ENCODE data around the gene POU4F3.

The POU4F3 gene

DNA sequence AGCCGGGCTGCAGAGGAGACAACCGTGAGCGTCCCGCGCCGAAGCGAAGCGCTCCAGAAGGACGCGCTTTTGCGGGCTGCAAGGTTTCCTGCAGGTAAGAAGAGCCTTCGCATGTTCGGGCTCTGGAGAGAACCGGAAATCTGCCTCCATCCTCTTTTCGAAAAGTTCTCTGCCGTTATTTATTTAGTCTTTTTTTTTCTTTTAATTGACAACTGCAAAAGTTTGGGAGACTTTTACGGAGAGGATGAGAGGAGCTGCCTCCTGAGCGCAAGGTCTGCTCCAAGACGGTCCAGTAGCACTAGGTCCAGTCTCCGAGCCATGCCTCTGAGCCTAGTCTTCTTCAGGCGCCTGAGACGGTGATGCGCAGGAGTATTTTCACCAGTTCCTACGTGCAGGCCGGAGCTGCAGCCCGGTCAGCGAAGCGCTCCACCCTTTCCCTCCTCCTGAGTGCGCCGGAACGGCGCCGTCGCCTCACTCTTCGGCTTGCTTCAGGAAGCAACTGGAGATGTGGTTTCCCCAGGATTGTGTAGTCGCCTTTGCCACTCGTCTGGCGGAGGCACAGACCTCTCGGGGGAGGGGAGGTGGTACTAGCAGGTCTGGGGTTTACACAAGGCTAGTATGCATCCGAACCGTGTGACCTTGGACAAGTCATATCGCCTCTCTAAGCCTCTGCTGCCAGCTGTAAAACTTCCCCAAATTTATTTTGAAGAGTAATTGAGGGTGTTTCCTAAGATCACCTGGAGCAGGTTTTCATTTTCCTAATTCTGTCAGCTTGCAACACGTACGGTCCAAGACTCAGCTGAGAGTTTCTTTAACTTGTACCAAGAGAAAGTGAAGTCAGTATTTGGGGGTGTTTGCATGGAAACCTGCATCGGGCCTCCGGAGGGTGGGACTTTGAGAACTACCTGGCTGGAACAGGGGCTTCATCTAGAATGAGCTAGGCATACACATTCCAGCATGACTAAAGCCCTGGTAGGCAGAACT, 4.5 kb downstream of the POU4F3 start:
- DNase-seq (ENCODE audit: low read depth, low spot score), result no peak
- no peak overlapping the region for H3K4me3 ChIP-seq (ENCODE audit: low read depth, low read length)
- in situ Hi-C loops (cut with HindIII; ENCODE audit: low sequenced_read_pairs), result no loop called here
- TF ChIP-seq, protein P1, sequence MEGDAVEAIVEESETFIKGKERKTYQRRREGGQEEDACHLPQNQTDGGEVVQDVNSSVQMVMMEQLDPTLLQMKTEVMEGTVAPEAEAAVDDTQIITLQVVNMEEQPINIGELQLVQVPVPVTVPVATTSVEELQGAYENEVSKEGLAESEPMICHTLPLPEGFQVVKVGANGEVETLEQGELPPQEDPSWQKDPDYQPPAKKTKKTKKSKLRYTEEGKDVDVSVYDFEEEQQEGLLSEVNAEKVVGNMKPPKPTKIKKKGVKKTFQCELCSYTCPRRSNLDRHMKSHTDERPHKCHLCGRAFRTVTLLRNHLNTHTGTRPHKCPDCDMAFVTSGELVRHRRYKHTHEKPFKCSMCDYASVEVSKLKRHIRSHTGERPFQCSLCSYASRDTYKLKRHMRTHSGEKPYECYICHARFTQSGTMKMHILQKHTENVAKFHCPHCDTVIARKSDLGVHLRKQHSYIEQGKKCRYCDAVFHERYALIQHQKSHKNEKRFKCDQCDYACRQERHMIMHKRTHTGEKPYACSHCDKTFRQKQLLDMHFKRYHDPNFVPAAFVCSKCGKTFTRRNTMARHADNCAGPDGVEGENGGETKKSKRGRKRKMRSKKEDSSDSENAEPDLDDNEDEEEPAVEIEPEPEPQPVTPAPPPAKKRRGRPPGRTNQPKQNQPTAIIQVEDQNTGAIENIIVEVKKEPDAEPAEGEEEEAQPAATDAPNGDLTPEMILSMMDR (IDR thresholded peaks at IDR 0.05; ENCODE audit: low read depth, low read length), result no peak

DNA sequence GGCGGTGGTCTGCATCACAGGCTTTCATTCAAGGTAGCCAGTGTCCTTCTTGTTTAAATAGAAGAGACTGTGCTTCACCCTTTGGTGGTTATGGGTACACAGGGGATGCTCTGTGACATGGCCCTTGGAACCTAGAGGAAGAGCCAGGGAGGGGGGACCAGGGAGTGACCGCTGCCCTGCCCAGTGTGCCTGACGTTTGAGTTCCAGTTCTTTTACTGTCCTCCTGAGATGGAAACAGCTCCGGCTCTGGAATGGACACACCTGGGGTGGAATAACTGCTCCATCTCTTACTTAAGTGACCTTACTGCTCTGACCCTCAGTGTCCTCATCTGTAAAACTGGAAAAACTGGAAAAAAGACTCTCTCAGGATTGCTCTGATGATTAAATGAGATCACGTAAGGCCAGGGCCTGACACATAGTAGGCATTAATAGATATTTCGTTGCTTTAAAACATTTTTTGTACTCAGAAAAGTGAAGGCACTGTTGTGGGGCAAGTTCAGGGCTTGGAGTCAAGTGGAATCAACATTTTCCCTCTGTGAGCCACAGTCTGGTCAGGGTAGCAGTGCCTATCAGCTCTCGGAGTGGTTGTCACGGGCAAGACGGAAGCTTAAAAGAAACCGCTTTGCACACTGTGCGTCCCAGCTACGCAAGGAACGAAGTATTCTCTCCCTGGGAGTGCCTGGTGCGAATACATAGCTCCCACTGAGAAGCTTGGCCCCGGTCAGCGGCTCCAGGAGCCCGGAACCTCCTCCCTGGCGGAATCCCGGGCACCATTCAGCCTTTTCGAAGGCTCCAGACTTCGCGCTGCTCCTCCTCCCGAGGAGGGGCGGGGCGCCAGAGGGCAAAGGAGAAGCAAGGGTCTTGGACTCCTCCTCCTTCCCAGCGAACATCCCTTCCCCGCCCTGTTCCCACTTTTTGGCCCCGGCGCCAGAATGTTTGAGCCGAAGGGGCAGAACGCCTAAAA, 5.8 kb downstream of the POU4F3 start:
- no peak overlapping the region for H3K4me3 ChIP-seq (ENCODE audit: low read depth, low read length)
- no peak for DNase-seq (ENCODE audit: low read depth, low spot score)
- in situ Hi-C loops (cut with HindIII; ENCODE audit: low sequenced_read_pairs), result no loop called here
- TF ChIP-seq, protein P1 (IDR thresholded peaks at IDR 0.05; ENCODE audit: low read depth, low read length), result no peak

DNA sequence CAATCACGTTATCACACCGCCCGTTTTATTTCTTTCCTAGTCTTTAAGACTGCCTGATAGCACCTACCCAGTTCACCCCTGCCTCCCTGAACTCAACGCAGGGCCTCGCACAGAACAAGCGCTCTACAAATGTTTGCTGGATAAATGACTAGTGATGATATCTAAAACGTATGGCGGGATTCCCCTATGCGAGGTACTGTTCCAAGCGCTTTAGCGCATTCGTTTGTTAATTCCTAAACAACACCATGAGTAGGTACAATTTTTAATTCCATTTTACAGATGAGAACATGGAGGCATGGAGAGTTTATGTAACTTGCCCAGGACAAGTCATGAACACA, 6.6 kb downstream of the POU4F3 start:
- no peak overlapping the region for H3K4me3 ChIP-seq (ENCODE audit: low read depth, low read length)
- no peak for DNase-seq (ENCODE audit: low read depth, low spot score)
- in situ Hi-C loops (cut with HindIII; ENCODE audit: low sequenced_read_pairs), result no loop called here
- TF ChIP-seq, protein P1 (IDR thresholded peaks at IDR 0.05; ENCODE audit: low read depth, low read length), result no peak

DNA sequence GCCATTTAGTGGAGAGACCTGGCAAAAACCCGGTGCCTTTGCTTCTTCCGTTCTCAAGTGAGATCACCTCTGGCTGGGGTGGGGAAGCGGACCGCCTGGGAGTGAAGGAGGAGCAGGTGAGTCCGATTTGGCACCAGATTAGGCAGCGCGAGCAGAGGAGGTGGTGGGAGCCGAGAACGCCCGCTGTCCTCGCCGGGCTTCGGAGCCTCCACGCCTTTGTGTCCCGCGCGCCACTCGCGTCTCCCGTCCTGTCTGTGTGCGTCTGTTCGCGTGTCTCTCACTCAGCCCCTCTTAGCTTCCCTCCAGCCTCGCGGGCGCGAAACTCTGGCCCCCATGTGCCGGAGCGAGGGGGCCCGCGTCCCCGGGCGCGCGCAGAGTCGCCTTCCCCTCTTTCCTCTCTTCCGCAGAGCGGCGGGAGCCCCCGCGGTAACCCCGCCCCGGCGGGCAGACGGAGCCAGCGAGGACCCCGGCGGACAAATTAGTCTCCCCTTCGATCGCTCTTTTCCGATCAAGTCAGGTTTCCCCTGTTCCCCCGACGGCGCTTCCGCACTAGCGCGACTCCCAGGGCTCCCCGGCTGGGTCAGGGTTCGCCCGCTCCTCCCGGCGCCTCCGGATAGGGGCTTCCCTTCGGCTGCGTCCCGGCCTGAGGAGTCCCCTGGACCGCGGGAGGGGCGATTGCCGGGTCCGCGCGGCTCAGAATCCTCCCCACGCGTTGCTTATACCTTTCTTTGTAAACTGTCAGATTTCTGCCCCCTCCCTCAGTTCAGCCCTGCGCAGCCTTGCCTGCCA, 7.1 kb downstream of the POU4F3 start:
- DNase-seq (ENCODE audit: low read depth, low spot score), result no peak
- in situ Hi-C loops (cut with HindIII; ENCODE audit: low sequenced_read_pairs), result no loop called here
- no peak overlapping the region for H3K4me3 ChIP-seq (ENCODE audit: low read depth, low read length)
- TF ChIP-seq, protein P1 (IDR thresholded peaks at IDR 0.05; ENCODE audit: low read depth, low read length), result no peak

DNA sequence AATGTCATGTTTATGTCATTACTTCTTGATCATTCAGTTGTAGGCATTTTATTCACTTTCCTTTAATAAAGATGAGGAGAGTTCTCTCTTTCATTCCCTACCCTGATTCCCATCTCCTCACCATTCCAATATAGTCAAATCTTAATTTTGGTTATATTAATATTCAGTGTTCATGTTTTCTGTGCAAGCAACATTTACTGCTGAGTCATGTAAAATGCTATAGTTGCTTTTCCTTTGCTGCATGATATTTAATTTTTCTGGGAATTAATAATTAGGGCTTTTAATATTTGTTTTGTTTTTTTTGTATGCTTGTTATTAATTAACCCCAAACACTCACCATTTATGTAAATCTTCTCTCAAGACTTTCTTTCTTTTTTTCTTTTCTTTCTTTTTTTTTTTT, 18.5 kb downstream of the POU4F3 start:
- H3K4me3 ChIP-seq (ENCODE audit: low read depth, low read length), result no peak overlapping the region
- DNase-seq (ENCODE audit: low read depth, low spot score), result no peak
- TF ChIP-seq, protein P1 (IDR thresholded peaks at IDR 0.05; ENCODE audit: low read depth, low read length), result no peak
- in situ Hi-C loops (cut with HindIII; ENCODE audit: low sequenced_read_pairs), result no loop called here

DNA sequence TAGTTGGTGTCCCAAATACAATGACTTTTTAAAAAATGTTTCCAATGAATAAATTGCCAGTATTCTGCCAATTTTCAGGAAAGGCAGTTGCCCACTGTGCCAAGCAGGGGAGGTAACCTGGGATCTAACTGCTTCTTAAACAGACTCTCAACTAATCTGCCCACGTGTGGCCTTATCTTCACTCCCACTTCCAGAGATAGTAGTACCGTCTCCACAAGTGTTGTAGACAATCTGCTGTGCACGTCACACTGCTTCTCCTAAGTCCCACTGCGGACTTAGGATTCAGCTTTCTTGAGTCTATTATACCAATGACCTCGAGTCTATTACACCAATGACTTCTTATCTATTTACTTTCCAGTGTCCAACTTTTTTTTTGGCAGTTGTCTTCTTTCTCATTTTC, 21.2 kb downstream of the POU4F3 start:
- in situ Hi-C loops (cut with HindIII; ENCODE audit: low sequenced_read_pairs), result no loop called here
- TF ChIP-seq, protein P1 (IDR thresholded peaks at IDR 0.05; ENCODE audit: low read depth, low read length), result no peak
- no peak overlapping the region for H3K4me3 ChIP-seq (ENCODE audit: low read depth, low read length)
- DNase-seq (ENCODE audit: low read depth, low spot score), result no peak

All from astrocyte of the spinal cord (primary cell).